Hematopoietic multipotent progenitor cell (in vitro differentiated cells): ENCODE data around the gene PUDP. TPM values are rescaled to one million over a fixed set of nuclear protein-coding genes. Genes with fewer than 3 reads are reported as not detected.
"Not testable (repeated sequence)": the region's sequence is repeated elsewhere in the genome, so short reads cannot be mapped to it uniquely, and the experiment has no call there.

ENCODE experiments used
- DNase-seq, 3 donors: peaks; one replicate each; pipeline ENCODE4 v3.0.0-alpha.2; 2011 to 2015; ENCODE audit warnings: low read depth in 2 of 3, low spot score in 2 of 3
- small RNA-seq: library from RNA; depleted of rRNA; stranded (forward); fragments of <200 nt; gene quantifications from one replicate; pipeline ENCODE3, GENCODE V24; 2012
- total RNA-seq: library from RNA; depleted of rRNA; stranded (reverse); fragments of >200 nt; gene quantifications from one replicate; pipeline ENCODE4 v1.2.3, GENCODE V29; 2012

PUDP gene
- total RNA-seq, 1 donor, result 3.2 TPM

- DNase-seq, result no peak
These were observed 97.7 kb downstream of the PUDP start for GRCh38 chrX:7050271-7050670.

- DNase-seq, result no peak
These were observed 100.0 kb downstream of the PUDP start for GRCh38 chrX:7047951-7048350.

- DNase-seq, result no peak
These were observed 102.6 kb downstream of the PUDP start for GRCh38 chrX:7045238-7045955.

- not testable (repeated sequence) for DNase-seq
These were observed 104.0 kb downstream of the PUDP start for GRCh38 chrX:7043796-7044433.

- no peak for DNase-seq
These were observed 119.7 kb downstream of the PUDP start for GRCh38 chrX:7028246-7028645.

- DNase-seq, result no peak
These were observed 120.9 kb downstream of the PUDP start for GRCh38 chrX:7027071-7027470.

- not testable (repeated sequence) for DNase-seq
These were observed 121.6 kb downstream of the PUDP start for GRCh38 chrX:7026365-7026764.

GRCh38 chrX:7025471-7025870, 122.5 kb downstream of the PUDP start:
- DNase-seq, result no peak

GRCh38 chrX:7024850-7025249, 123.1 kb downstream of the PUDP start:
- no peak for DNase-seq

GRCh38 chrX:7022996-7023395, 125.0 kb downstream of the PUDP start:
- not testable (repeated sequence) for DNase-seq

GRCh38 chrX:7021991-7022390, 126.0 kb downstream of the PUDP start:
- DNase-seq, result no peak

GRCh38 chrX:7019555-7019954, 128.4 kb downstream of the PUDP start:
- no peak for DNase-seq

GRCh38 chrX:7012262-7012834, 135.6 kb downstream of the PUDP start:
- not testable (repeated sequence) for DNase-seq

- not testable (repeated sequence) for DNase-seq
These were observed 137.1 kb downstream of the PUDP start for GRCh38 chrX:7010897-7011296.

GRCh38 chrX:7007328-7007727, 140.6 kb downstream of the PUDP start:
- not testable (repeated sequence) for DNase-seq

Small RNA genes within 50 kb of the gene (small RNA-seq; reads per million reads assigned to genes)
- not detected for gene MIR4767

Other genes with a start within 250 kb of the PUDP start
- 0.54 TPM for gene STS, start 441 bp downstream of the PUDP start, total RNA-seq